ENCODE results near the gene CRPPA.

CRPPA gene

DNA sequence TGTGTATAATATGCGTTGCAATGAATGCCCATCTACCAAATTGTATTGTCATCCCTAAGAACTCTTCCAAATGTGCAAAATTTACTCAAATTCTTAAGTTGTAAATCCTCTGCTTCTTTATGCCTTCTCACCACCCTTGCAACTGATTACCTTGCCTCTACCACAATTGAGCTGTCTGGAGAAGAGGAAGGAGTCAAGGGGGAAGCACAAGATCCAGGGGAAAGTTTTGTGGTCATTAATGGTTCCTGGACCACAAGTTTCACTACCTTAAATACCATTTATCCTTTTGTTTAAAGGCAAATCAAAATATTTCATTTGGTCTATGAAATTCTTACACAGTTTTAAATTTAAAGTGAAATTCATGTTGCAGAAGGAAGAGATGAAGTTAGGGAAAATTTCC lies 16.7 kb downstream of the CRPPA start:
- no peak overlapping the region for H3K4me3 ChIP-seq (ENCODE audit: low read depth, low read length)
- TF ChIP-seq MYC (IDR thresholded peaks at IDR 0.05; ENCODE audit: low read depth, low read length) (no peak), POLR2A (IDR thresholded peaks at IDR 0.05; ENCODE audit: extremely low read depth, insufficient read length) (no peak)
- TF ChIP-seq, protein P1, sequence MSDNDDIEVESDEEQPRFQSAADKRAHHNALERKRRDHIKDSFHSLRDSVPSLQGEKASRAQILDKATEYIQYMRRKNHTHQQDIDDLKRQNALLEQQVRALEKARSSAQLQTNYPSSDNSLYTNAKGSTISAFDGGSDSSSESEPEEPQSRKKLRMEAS (IDR thresholded peaks at IDR 0.05; ENCODE audit: low read depth, low read length), result no peak
- TF ChIP-seq, protein P2, sequence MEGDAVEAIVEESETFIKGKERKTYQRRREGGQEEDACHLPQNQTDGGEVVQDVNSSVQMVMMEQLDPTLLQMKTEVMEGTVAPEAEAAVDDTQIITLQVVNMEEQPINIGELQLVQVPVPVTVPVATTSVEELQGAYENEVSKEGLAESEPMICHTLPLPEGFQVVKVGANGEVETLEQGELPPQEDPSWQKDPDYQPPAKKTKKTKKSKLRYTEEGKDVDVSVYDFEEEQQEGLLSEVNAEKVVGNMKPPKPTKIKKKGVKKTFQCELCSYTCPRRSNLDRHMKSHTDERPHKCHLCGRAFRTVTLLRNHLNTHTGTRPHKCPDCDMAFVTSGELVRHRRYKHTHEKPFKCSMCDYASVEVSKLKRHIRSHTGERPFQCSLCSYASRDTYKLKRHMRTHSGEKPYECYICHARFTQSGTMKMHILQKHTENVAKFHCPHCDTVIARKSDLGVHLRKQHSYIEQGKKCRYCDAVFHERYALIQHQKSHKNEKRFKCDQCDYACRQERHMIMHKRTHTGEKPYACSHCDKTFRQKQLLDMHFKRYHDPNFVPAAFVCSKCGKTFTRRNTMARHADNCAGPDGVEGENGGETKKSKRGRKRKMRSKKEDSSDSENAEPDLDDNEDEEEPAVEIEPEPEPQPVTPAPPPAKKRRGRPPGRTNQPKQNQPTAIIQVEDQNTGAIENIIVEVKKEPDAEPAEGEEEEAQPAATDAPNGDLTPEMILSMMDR (IDR thresholded peaks at IDR 0.05; ENCODE audit: low read depth, low read length), result no peak
- no peak for DNase-seq (ENCODE audit: low read depth)

DNA sequence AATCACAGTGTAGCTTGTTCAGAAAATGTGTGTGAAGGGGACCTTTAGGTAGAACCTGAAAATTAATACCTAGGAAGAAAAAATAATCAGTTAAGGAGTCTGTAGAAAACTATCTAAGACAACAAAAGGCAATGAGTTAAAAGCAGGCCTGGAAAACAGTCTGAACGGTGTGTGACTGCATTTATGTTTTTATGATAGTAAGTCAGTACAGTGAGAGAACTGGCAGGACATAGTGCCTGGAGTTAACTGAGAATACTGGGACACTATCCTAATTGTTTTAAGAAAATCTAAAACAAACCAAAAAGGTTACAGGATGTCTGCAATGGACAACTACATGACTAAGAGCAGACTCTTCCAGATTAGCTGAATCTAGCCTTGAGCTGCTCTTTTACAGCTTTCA lies 17.9 kb downstream of the CRPPA start:
- TF ChIP-seq, protein P1 (IDR thresholded peaks at IDR 0.05; ENCODE audit: low read depth, low read length), result no peak
- TF ChIP-seq POLR2A (IDR thresholded peaks at IDR 0.05; ENCODE audit: extremely low read depth, insufficient read length) (no peak), MYC (IDR thresholded peaks at IDR 0.05; ENCODE audit: low read depth, low read length) (no peak)
- TF ChIP-seq, protein P2 (IDR thresholded peaks at IDR 0.05; ENCODE audit: low read depth, low read length), result no peak
- DNase-seq (ENCODE audit: low read depth), result no peak
- no peak overlapping the region for H3K4me3 ChIP-seq (ENCODE audit: low read depth, low read length)

DNA sequence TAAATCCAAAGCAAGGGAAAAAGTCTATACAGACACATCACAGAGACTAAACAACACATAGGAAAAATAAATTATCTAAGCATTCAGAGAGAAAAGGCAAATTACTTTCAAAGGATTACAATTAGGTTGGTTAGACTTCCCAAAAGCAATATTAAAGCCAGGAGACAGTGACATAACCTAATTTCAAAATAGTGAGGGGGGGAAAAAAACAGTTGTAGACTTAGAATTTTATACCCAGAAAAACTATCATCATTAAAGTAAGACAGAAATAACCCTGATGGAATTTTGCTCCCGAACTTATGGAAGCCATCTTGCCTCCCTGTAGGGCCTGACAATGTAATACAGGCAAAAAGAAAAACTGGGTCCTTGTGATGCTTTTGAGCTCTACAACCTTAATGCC lies 18.4 kb downstream of the CRPPA start:
- DNase-seq (ENCODE audit: low read depth), result no peak
- H3K4me3 ChIP-seq (ENCODE audit: low read depth, low read length), result no peak overlapping the region

DNA sequence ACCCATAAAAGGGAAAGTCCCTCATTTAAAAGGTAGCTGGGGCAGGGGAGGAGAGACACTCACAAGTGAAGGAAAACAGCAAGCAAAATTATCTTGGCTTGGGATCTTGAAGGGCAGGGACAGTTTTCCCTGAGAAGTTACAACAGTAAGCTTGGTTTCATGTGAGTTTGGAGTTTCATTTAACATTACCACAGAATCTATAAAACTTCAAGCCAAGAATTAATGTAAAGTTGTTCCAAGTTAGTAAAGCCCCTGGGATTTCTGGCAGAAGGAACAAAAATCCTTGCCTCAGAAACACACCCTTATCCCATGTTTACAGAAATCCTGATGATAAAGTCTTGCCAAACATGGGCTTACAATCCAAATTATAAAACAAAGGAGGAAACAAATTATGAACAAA lies 19.2 kb downstream of the CRPPA start:
- no peak for DNase-seq (ENCODE audit: low read depth)
- no peak for TF ChIP-seq MYC (IDR thresholded peaks at IDR 0.05; ENCODE audit: low read depth, low read length)
- TF ChIP-seq, protein P1 (IDR thresholded peaks at IDR 0.05; ENCODE audit: low read depth, low read length), result no peak
- TF ChIP-seq, protein P2 (IDR thresholded peaks at IDR 0.05; ENCODE audit: low read depth, low read length), result no peak
- no peak for TF ChIP-seq POLR2A (IDR thresholded peaks at IDR 0.05; ENCODE audit: extremely low read depth, insufficient read length)
- H3K4me3 ChIP-seq (ENCODE audit: low read depth, low read length), result no peak overlapping the region

More for the DNA sequence above, 18.4 kb downstream of the CRPPA start:
- TF ChIP-seq, protein P1 (IDR thresholded peaks at IDR 0.05; ENCODE audit: low read depth, low read length), result no peak
- TF ChIP-seq POLR2A (IDR thresholded peaks at IDR 0.05; ENCODE audit: extremely low read depth, insufficient read length) (no peak), MYC (IDR thresholded peaks at IDR 0.05; ENCODE audit: low read depth, low read length) (no peak)
- TF ChIP-seq, protein P2 (IDR thresholded peaks at IDR 0.05; ENCODE audit: low read depth, low read length), result no peak

DNA sequence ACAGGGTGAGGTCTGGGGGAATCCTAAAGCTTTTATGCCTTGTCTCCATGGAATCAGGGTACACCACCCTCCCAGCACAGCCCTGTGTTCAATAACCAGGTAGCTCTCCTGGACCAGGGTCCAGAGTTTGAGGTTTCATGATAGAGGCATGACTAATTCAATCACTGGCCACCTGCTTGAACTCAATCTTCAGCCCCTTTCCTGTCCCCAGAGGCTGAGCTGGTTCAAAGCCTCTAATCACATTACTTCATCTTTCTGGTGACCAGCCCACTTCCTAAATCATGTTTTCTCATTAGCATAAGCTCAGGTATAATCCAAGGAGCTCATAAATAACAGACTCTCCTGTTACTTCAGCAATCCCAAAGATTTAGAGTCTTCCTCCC lies 20.5 kb downstream of the CRPPA start:
- no peak overlapping the region for H3K4me3 ChIP-seq (ENCODE audit: low read depth, low read length)
- TF ChIP-seq, protein P2 (IDR thresholded peaks at IDR 0.05; ENCODE audit: low read depth, low read length), result no peak
- no peak for TF ChIP-seq MYC (IDR thresholded peaks at IDR 0.05; ENCODE audit: low read depth, low read length)
- TF ChIP-seq, protein P1 (IDR thresholded peaks at IDR 0.05; ENCODE audit: low read depth, low read length), result no peak
- TF ChIP-seq POLR2A (IDR thresholded peaks at IDR 0.05; ENCODE audit: extremely low read depth, insufficient read length), result no peak
- no peak for DNase-seq (ENCODE audit: low read depth)
